Head of caudate nucleus (tissue), 42 donors: ENCODE measurements around the gene TRIM71.
"Not testable (repeated sequence)": the region's sequence is repeated elsewhere in the genome, so short reads cannot be mapped to it uniquely, and the experiment has no call there.

ENCODE experiments used
- DNase-seq, 42 donors: peaks; one replicate each; pipeline versions ENCODE4 v3.0.0 to v3.0.0-alpha.2; 2020 to 2021; ENCODE audit warnings: mixed read lengths in 7 of 42
- intact Hi-C: fragments of 100-400 bp; cut with DNase I; formaldehyde crosslinking; loops from one replicate; pipeline ENCODE4 v1.15.0; 2022

TRIM71 gene

DNA sequence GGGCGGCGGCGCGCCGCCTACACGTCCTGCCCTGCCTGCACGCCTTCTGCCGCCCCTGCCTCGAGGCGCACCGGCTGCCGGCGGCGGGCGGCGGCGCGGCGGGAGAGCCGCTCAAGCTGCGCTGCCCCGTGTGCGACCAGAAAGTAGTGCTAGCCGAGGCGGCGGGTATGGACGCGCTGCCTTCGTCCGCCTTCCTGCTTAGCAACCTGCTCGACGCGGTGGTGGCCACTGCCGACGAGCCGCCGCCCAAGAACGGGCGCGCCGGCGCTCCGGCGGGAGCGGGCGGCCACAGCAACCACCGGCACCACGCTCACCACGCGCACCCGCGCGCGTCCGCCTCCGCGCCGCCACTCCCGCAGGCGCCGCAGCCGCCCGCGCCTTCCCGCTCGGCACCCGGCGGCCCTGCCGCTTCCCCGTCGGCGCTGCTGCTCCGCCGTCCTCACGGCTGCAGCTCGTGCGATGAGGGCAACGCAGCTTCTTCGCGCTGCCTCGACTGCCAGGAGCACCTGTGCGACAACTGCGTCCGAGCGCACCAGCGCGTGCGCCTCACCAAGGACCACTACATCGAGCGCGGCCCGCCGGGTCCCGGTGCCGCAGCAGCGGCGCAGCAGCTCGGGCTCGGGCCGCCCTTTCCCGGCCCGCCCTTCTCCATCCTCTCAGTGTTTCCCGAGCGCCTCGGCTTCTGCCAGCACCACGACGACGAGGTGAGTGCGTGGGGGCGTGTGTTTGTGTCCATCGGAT lies 602 bp downstream of the TRIM71 start:
- intact Hi-C loops: no loop called here
- DNase-seq: peak in 15 of 42 donors; percentile 7 to 64 (median 29)

GRCh38 chr3:32818970-32819511 lies 1.2 kb downstream of the TRIM71 start:
- intact Hi-C loops: no loop called here
- no peak for DNase-seq

DNA sequence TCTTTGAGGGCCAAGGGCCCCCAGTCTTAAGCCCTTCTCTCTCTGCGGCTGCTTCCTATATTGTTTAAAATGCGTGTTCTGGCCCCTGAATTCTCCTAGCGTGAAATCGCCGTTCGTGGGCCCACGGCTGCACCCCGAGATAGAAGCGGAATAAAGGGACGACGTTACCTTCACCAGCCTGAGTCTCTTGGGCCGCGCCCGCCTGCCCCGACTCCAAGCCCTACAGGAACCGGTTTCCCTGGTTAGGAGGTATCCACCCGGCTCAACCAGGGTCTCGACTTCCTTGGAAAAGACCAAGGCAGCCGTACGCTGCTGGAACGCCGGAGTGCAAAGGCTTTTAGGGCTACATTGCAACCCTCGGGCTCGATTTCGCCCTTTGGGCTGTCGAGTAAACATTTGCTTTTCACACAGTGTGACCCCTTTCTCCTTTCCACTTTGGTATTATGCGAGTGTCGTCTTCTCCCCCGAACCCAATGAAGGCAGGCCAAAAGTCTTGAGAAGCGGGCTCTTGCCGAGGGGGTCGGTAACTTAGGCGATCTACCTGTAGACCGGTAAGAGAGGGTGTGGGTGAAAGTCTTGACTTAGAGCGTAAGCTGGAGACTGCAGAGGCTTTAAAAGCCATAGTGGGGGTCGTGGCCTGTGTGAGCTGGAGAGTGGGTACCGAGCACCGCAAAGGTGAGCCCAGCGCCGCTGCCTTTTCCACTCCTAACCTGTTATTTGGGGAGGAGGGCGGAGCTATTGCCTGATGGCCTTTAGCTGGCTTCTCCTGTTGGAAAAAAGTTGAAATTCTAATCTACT lies 2.0 kb downstream of the TRIM71 start:
- DNase-seq: no peak
- intact Hi-C loops: no loop called here

GRCh38 chr3:32820430-32820829 lies 2.6 kb downstream of the TRIM71 start:
- intact Hi-C loops: no loop called here
- DNase-seq: no peak

GRCh38 chr3:32820971-32821685 lies 3.3 kb downstream of the TRIM71 start:
- intact Hi-C loops: no loop called here
- no peak for DNase-seq

DNA sequence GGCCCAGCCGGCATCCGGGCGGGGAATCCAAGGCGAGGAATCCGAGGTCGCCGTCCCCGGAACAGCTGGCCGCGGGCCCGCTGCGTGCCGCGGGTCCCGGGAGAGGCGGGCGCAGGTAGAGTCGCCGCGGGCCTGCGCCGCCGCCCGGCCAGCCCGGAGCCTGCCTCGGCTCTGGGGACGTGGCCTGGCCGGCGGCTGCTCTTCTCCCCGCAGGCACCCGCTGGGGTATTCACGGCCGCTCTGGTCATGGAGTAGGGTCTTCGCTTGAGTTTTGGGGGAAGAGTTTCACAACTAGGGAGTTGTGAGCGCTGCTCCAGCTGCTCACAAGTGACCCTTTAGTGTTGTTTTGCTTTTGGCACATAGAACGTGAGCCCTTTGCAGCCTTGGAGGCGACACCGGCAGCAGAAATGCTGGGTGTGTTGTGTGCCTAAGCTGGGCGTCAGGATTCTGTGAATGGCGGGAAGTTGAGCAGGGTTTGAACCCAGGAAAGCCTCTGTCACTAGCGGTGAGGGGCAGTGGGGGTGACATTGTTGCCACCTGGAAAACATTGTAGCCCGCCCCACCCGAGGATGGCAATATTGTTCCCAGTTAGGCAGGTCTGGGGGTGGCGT lies 4.0 kb downstream of the TRIM71 start:
- intact Hi-C loops: no loop called here
- DNase-seq: no peak

GRCh38 chr3:32822609-32823498 lies 5.1 kb downstream of the TRIM71 start:
- intact Hi-C loops: no loop called here
- no peak for DNase-seq

DNA sequence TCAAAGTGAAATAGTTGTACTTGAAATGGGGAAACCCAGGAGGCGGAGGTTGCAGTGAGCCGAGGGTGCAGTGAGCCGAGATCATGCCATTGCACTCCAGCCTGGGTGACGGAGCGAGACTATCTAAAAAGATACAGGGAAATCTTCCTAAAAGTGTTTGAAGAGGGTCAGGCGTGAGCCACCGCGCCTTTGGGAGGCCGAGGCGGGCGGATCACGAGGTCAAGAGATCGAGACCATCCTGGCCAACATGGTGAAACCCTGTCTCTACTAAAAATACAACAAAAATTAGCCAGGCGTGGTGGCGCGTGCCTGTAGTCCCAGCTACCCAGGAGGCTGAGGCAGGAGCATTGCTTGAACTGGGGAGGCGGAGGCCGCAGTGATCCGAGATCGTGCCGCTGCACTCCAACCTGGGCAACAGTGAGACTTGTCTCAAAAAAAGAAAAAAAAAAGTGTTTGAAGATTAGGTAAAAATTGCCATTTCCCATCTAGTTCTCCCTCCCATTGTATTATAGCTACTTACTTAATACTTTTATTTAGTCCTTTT lies 5.9 kb downstream of the TRIM71 start:
- intact Hi-C loops, DNase-seq: not testable (repeated sequence)

- no peak for DNase-seq
- intact Hi-C loops: no loop called here
Observed at GRCh38 chr3:32825601-32826375, 8.0 kb downstream of the TRIM71 start.

DNA sequence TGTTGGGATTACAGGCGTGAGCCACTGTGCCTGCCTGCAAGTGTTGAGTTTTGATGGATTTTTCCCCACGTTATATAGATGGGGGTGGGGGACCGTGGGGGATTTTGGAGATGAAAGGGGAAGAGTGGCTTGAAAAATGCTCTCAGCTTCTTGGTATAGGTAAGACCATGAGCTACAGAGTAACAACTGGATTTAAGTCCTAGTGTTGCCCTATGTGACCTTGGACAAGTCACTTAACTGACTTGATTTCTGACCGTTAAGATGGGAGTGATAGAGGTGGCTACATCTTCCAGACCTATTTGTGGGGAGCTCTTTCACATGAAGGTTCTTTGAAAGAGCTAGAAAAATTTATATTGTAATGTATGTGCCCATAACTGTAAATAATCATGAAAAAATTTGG lies 13.3 kb downstream of the TRIM71 start:
- no peak for DNase-seq
- intact Hi-C loops: no loop called here

- intact Hi-C loops: no loop called here
- no peak for DNase-seq
Observed at GRCh38 chr3:32831791-32832190, 14.0 kb downstream of the TRIM71 start.

GRCh38 chr3:32832193-32832592 lies 14.4 kb downstream of the TRIM71 start:
- intact Hi-C loops: no loop called here
- DNase-seq: no peak

GRCh38 chr3:32835049-32835371 lies 17.2 kb downstream of the TRIM71 start:
- no peak for DNase-seq
- intact Hi-C loops: no loop called here

DNA sequence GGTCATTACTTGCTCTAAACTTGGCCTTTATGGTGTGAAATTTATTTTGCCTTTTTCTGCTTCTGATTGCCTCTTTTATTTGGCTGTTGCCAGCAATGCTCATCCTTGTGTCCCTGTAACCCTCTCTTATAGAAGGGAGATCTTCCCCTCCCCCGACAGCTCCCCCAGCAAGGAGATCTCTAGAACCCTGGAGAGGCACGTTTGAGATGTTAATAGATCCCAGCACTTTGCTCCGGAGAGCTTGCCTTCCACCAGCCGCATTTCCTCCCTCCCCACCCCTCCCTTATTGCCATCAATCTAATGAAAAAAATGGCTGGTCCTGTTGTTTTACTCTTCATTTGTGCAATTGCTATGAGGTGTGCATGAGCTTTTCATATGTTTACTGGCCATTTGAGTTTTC lies 18.2 kb downstream of the TRIM71 start:
- no peak for DNase-seq
- intact Hi-C loops: no loop called here

DNA sequence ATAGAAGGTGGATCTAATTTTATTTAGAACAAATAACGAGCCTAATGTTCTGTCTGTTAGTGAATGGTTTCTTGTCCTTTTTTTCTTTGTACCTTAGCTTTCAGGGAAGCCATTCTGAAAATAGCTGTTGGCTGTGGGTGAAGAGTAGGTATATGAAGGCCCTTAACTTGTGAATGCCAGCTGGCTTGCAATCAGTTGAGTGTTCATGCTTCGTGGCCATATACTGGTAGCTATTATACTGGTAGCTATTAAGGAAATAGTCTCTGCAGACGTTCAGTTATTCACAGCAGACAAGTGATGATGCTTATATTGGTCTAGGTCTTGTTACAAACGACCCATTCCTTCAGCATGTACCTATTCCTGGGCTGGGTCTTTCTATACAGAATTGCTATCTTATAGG lies 18.8 kb downstream of the TRIM71 start:
- DNase-seq: no peak
- intact Hi-C loops: no loop called here

DNA sequence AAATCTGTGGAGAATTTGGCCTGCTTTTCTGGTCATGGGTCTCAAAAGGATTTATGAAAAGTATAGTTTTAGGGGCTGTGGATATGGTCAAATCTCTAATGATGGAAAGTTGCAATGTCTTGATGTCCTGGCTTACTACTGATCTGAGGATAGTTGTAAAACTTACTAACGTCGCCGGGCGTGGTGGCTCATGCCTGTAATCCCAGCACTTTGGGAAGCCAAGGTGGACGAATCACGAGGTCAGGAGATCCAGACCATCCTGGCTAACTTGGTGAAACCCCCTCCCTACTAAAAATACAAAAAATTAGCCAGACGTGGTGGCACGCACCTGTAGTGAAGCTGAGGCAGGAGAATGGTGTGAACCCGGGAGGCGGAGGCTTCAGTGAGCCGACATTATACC lies 19.6 kb downstream of the TRIM71 start:
- intact Hi-C loops: no loop called here
- DNase-seq: no peak

DNA sequence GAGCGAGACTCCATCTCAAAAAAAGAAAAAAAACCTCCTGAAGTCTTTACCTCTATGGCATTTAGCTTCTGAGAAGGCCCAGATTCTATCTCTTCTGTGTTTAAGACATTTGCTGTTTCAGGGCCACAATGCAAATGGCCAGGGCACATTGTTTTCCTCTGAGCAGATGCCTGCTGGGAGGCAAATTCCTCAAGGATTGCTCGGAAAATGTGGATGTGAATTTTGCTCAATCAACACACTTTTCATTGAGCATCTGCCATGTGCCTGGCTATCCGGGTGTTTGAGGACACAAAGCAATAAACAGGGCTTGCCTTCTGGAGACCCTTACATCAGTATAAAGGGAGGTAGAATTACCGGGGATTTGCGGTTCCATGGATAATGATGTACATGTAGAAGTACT lies 20.0 kb downstream of the TRIM71 start:
- intact Hi-C loops: no loop called here
- no peak for DNase-seq

GRCh38 chr3:32839714-32840085 lies 21.9 kb downstream of the TRIM71 start:
- no peak for DNase-seq
- intact Hi-C loops: no loop called here
